Measurements from ENCODE around the gene PFKFB2.

PFKFB2 gene

GRCh38 chr1:207022996-207023679 lies 29.9 kb upstream of the PFKFB2 start:
- no peak for DNase-seq

- no peak for DNase-seq
These were observed 28.6 kb upstream of the PFKFB2 start for GRCh38 chr1:207024202-207025145.

GRCh38 chr1:207025146-207025880 lies 27.8 kb upstream of the PFKFB2 start:
- DNase-seq = no peak

GRCh38 chr1:207026104-207026534 lies 27.0 kb upstream of the PFKFB2 start:
- DNase-seq = no peak

- DNase-seq = no peak
These were observed 25.8 kb upstream of the PFKFB2 start for GRCh38 chr1:207027206-207027777.

GRCh38 chr1:207027921-207028320 lies 25.2 kb upstream of the PFKFB2 start:
- no peak for DNase-seq

- DNase-seq = no peak
These were observed 24.0 kb upstream of the PFKFB2 start for GRCh38 chr1:207028884-207029650.

GRCh38 chr1:207029701-207030521 lies 23.2 kb upstream of the PFKFB2 start:
- no peak for DNase-seq

- no peak for DNase-seq
These were observed 22.5 kb upstream of the PFKFB2 start for GRCh38 chr1:207030522-207031009.

GRCh38 chr1:207031016-207031415 lies 22.1 kb upstream of the PFKFB2 start:
- DNase-seq = no peak

- DNase-seq = no peak
These were observed 21.3 kb upstream of the PFKFB2 start for GRCh38 chr1:207031632-207032264.

- DNase-seq = peak; percentile 17
These were observed 20.5 kb upstream of the PFKFB2 start, which contains the start of gene C1orf116 for GRCh38 chr1:207032528-207033017. Gene C1orf116, minus strand, starts transcription at chr1:207032756. Its CDS starts 5,158 bp downstream, at chr1:207027598.

- DNase-seq = no peak
These were observed 19.8 kb upstream of the PFKFB2 start for GRCh38 chr1:207033302-207033701.

- DNase-seq = no peak
These were observed 18.9 kb upstream of the PFKFB2 start for GRCh38 chr1:207034208-207034607.

- no peak for DNase-seq
These were observed 18.1 kb upstream of the PFKFB2 start for GRCh38 chr1:207034998-207035397.

GRCh38 chr1:207035877-207036551 lies 17.1 kb upstream of the PFKFB2 start:
- no peak for DNase-seq

GRCh38 chr1:207036865-207037264 lies 16.2 kb upstream of the PFKFB2 start:
- no peak for DNase-seq

GRCh38 chr1:207039380-207040180 lies 13.5 kb upstream of the PFKFB2 start:
- no peak for DNase-seq

GRCh38 chr1:207040181-207040533 lies 12.9 kb upstream of the PFKFB2 start:
- DNase-seq = no peak

All from NCI-H1092 (cell line).